Body of pancreas (tissue), 4 donors: Measurements from ENCODE around the gene MTMR12.

Experiments used
- CTCF ChIP-seq, 7 experiments: fragments of 450-650 bp in 4 of 7; fragments of 200-600 bp in 3 of 7; sonication (generic) in 3 of 7; IDR thresholded peaks; one replicate each; pipeline ENCODE4 v1.5.1; 2016 to 2019; ENCODE audit warnings: antibody characterized with exemption in 7 of 7
- POLR2A ChIP-seq, 3 donors: fragments of 450-650 bp; IDR thresholded peaks; one replicate each; pipeline ENCODE4 v1.6.1; 2016; ENCODE audit warnings: antibody characterized with exemption in 3 of 3, mild to moderate bottlenecking in 2 of 3

GRCh38 chr5:32225445-32225844, 87.3 kb downstream of the MTMR12 start:
- TF ChIP-seq CTCF (IDR thresholded peaks at IDR 0.05): no peak
- no peak for TF ChIP-seq POLR2A (IDR thresholded peaks at IDR 0.05)
